DMS79 treated with DMSO at 0.1 percent for 48 hours (cell line): Measurements from ENCODE around the gene IFRD1.
A peak's percentile ranks its signal among the peaks of the same experiment; 100 is the strongest.
"Not testable (repeated sequence)": the region's sequence is repeated elsewhere in the genome, so short reads cannot be mapped to it uniquely, and the experiment has no call there.

Source experiments
- DNase-seq: peaks from one replicate; lab custom pipeline; 2025; lab: John Stamatoyannopoulos, UW

Gene IFRD1

GRCh38 chr7:112444505-112444904, 5.8 kb upstream of the IFRD1 start:
- DNase-seq: no peak

- no peak for DNase-seq
Measured at GRCh38 chr7:112446431-112446830, 3.8 kb upstream of the IFRD1 start.

GRCh38 chr7:112447406-112447805, 2.9 kb upstream of the IFRD1 start:
- DNase-seq: no peak

- DNase-seq: no peak
Measured at GRCh38 chr7:112448381-112448780, 1.9 kb upstream of the IFRD1 start.

GRCh38 chr7:112448891-112449290, 1.4 kb upstream of the IFRD1 start:
- peak; percentile 39 for DNase-seq

- peak; percentile 75 for DNase-seq
Measured at GRCh38 chr7:112449353-112449752, 907 bp upstream of the IFRD1 start.

- DNase-seq: peak; percentile 96
Measured at GRCh38 chr7:112450807-112451761, 824 bp downstream of the IFRD1 start.

- DNase-seq: no peak
Measured at GRCh38 chr7:112452102-112452888, 2.0 kb downstream of the IFRD1 start.

- no peak for DNase-seq
Measured at GRCh38 chr7:112453505-112454171, 3.4 kb downstream of the IFRD1 start.

GRCh38 chr7:112454191-112454590, 3.9 kb downstream of the IFRD1 start:
- DNase-seq: not testable (repeated sequence)

- DNase-seq: no peak
Measured at GRCh38 chr7:112459645-112460044, 9.4 kb downstream of the IFRD1 start.

GRCh38 chr7:112462236-112462635, 12.0 kb downstream of the IFRD1 start:
- peak; percentile 38 for DNase-seq

GRCh38 chr7:112467867-112468266, 17.6 kb downstream of the IFRD1 start:
- DNase-seq: no peak

GRCh38 chr7:112470194-112470593, 19.9 kb downstream of the IFRD1 start:
- DNase-seq: no peak

- no peak for DNase-seq
Measured at GRCh38 chr7:112476390-112477052, 26.3 kb downstream of the IFRD1 start.

- no peak for DNase-seq
Measured at GRCh38 chr7:112481121-112481736, 31.0 kb downstream of the IFRD1 start.

- no peak for DNase-seq
Measured at GRCh38 chr7:112481833-112482670, 31.8 kb downstream of the IFRD1 start.

GRCh38 chr7:112484671-112485167, 34.5 kb downstream of the IFRD1 start:
- DNase-seq: no peak

GRCh38 chr7:112485766-112486165, 35.5 kb downstream of the IFRD1 start:
- no peak for DNase-seq
